Measurements from ENCODE around the gene ARHGAP42.

Gene ARHGAP42

GRCh38 chr11:100682247-100682969 lies 4.7 kb upstream of the ARHGAP42 start:
- no peak for DNase-seq

- DNase-seq = no peak
Measured at GRCh38 chr11:100683126-100683525, 4.0 kb upstream of the ARHGAP42 start.

DNA sequence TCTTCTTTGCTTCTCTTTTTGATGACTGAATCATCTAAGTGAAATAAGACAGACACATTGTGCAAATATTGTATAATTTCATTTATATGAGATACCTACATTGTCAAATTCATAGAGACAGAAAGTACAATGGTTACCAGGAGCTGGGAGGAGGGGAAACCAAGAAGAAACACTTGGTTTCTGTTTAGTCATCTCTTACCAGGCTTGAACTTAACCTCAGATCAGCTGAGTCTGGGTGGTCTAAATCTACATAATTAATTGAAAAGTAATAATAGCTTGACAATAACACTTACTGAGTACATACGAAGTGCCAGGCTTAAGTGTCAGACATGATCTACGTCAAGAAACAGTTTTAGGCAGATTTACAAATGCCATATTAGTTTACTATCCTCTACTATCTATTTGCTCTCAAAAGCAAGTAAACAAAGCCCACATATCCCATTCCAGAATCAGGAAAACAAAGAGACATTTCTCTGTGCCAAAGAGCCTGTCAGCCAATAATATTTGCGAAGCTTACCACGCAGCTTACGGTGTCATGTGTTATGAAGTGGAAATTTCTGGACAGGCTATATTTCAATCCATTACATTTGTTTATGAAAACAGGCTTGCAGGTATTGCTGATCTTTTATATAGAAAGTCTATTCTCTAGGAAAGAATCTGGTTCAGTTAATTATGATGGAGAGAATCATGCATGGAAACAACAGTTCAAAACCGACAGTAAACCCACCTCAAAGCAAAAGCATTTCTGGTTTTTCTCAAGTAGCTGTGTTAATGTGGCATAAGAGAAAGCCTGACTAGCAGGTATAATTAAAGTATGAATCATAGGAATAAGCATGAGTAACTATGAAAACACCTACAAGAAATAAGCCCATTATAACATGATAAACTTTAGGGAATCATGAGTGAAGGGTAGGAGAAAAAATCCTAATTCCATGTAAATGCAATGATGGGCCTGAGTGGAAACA lies 2.7 kb upstream of the ARHGAP42 start:
- no peak for DNase-seq

GRCh38 chr11:100686476-100687053 lies 523 bp upstream of the ARHGAP42 start:
- DNase-seq = no peak

DNA sequence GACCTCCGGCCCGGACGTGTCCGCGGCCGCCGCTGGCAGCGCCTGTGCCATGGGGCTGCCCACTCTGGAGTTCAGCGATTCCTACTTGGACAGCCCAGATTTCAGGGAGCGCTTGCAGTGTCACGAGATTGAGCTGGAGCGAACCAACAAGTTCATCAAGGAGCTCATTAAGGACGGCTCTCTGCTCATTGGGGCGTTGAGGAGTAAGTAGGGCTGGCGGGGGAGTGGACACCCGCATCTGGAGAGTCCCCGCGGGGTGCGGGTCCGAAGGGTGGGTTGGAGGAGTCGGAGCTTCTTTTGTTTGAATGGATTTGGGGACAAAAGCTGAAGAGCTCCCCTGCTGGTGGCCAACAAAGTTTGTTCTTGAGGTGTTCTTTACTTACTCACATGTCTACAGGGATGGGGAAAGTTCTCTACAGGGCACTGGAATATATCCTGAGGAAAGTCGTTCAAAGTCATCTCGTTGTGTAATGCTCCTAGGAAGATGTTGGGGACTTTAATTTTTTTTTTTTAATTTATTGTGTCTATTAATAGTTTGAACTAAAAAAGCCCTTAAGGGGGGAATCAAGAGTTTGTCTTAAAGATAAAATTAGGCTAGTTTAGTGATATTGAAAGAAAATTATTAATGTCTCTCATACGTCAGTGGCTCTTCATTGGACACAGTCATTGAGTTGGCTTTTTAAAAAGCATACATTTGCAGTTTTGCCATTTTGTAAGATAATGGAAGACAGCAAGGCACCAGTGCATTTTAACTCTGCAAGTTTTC lies 725 bp downstream of the ARHGAP42 start:
- DNase-seq = no peak

DNA sequence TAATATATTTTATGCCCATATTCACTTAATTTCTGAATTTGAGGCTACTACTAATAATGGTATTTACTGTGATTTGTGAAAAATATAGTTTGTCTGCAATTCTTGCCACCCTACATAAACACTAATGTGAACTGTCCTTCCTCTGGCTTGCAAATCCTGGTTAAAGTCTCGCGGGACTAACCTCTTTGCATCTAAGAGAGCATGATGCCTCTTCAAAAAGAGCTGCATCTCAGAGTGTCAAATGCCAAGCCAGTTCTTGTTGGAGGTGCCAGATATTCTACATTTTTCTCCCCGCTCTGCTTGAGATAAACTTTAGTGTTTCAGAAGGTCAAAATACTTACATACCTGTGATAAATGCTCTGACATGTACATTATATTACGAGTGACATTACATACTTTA lies 2.1 kb downstream of the ARHGAP42 start:
- DNase-seq = no peak

GRCh38 chr11:100691896-100692653 lies 5.0 kb downstream of the ARHGAP42 start:
- no peak for DNase-seq

DNA sequence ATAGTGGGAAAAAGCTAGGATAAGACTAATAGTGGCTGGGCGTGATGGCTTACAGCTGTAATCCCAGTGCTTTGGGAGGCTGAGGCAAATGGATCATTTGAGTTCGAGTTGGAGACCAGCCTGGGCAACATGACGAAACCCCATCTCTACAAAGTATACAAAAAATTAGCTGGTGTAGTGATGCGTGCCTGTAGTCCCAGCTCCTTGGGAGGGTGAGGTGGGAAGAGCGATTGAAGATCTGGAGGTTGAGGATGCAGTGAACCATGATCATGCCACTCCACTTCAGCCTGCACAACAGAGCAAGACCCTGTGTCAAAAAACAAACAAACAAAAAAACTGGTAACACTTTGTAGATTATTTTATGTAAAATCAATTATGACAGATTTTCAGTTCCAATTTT lies 8.8 kb downstream of the ARHGAP42 start:
- no peak for DNase-seq

GRCh38 chr11:100703139-100703538 lies 16.1 kb downstream of the ARHGAP42 start:
- no peak for DNase-seq

GRCh38 chr11:100703801-100704575 lies 16.9 kb downstream of the ARHGAP42 start:
- DNase-seq = no peak

GRCh38 chr11:100705447-100705846 lies 18.4 kb downstream of the ARHGAP42 start:
- DNase-seq = no peak

GRCh38 chr11:100706179-100706578 lies 19.1 kb downstream of the ARHGAP42 start:
- DNase-seq = no peak

DNA sequence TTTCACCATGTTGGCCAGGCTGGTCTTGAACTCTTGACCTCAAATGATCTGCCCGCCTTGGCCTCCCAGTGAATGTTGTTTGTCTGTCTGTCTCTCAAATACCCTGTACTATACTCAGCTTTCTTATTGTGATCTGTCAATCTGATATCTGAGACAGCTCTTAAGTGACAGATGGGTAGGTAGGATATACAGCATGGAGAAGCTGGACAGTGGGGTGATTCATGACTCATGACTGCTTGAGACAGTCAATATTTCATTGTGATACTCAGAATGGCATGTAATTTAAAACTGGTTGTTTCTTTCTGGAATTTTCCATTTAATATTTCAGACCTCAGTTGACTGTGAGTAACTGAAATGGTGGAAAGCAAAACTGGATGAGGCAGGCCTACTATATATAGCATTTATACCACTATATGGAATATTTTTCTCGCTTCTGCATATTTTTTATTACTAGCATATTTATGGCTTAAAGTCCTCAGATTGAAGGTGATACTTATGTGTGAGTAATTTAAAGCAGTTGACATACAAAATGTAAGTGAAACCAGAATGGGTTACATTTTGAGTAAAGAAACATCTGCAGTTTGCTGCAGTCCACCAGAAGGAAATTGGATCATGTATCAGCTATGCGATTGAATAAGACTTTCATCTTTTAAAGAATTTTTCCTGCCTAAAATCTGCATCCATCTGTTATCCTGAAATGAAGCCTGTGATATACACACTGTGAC lies 22.3 kb downstream of the ARHGAP42 start:
- no peak for DNase-seq

- DNase-seq = no peak
Measured at GRCh38 chr11:100711984-100712383, 24.9 kb downstream of the ARHGAP42 start.

GRCh38 chr11:100712583-100712982 lies 25.5 kb downstream of the ARHGAP42 start:
- no peak for DNase-seq

GRCh38 chr11:100715165-100715761 lies 28.2 kb downstream of the ARHGAP42 start:
- DNase-seq = no peak

DNA sequence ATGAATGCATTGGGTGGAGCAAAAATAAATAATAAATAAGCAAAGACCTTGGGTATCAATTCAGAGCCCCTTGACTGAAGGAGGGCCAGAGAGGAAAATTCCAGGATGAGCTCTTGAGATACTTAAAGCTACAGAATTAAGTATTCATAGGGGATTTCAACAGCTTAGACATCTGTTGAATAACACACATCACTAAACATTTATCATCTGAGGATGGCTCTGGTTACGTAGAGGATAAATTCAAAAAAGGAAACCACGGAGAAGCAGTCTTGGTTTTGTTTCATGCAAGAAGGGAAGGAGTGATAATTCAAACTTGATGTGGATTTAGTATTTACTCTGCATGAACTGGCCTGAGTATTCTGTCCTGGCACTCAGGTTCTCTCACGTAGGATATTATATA lies 29.8 kb downstream of the ARHGAP42 start:
- no peak for DNase-seq

- no peak for DNase-seq
Measured at GRCh38 chr11:100719362-100719761, 32.3 kb downstream of the ARHGAP42 start.

DNA sequence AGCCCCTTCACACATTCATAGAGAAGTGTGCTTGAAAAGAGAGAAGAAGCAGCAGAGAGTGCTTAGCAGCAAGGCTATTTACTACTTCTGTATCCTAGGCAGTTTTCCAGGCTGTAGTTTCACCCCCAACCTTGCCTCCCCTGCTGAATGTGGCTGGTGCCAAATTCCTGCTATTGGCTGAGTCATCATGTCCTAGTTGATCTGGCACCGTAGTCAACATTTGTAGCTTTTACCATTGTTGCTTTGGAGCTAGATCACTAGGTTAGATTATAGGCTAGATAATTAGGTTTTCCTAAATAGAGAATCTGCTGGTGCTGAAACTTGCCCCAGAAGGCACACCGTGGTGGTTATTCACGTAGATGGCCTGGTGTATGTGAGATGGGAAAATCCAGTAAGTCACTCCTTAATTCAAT lies 32.7 kb downstream of the ARHGAP42 start:
- DNase-seq = no peak

DNA sequence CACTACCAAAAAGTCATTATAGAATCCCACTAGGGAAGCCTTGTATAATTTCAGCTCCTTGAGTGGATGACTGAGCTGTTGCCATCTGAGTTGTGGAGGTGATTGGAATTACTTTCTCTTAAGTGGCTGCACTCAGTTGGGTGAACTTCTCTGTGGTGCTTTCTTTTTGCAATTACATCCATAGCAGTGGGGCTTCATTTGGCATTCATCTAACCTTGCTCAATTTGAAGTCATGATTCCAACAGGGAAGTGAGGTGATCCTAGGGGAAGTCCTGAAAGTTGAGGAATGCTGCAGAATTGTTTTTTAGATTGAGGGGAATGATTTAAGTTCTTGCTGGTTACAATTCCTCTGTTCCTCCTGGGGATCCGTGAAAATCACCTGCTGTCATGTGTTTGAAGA lies 39.6 kb downstream of the ARHGAP42 start:
- DNase-seq = no peak

Measured in stimulated activated naive CD4-positive, alpha-beta T cell treated with Interleukin-2 at 50 U/mL for 16 hours (primary cell).